Esophagus muscularis mucosa (tissue), 3 donors: ENCODE data around the gene ITPKA.

Experiments used
- POLR2AphosphoS5 ChIP-seq, 2 donors: sonication (generic); formaldehyde crosslinking; IDR thresholded peaks; one replicate each; pipeline ENCODE4 v1.6.1; 2017; ENCODE audit warnings: antibody characterized with exemption in 2 of 2
- TF ChIP-seq, protein P1 (sequence below), 3 experiments: fragments of 200-600 bp in 2 of 3; fragments of 450-650 bp in 1 of 3; sonication (generic) in 2 of 3; IDR thresholded peaks; one replicate each; pipeline ENCODE4 v1.5.1; 2017 to 2019; ENCODE audit warnings: antibody characterized with exemption in 3 of 3, mild to moderate bottlenecking in 2 of 3, moderate library complexity in 1 of 3

DNA sequence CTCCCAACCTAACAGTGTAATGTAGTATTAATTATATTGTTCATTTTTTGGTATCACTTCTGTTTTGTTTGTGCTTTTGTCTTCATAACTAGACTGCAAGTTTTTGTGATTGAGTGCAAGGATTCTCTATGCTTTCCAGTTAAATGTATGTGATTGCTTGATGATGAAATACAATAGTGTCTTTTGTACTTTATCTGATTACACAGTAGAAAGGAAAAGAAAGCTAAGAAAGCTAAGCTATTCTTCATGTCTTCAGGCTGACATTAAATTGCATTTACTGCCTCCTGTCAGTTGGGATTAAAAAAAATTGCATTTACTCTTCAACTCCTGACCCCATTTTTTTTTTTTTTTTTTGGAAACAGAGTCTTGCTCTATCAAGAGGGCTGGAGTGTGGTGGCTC is 48.3 kb upstream of the ITPKA start:
- TF ChIP-seq, protein P1, sequence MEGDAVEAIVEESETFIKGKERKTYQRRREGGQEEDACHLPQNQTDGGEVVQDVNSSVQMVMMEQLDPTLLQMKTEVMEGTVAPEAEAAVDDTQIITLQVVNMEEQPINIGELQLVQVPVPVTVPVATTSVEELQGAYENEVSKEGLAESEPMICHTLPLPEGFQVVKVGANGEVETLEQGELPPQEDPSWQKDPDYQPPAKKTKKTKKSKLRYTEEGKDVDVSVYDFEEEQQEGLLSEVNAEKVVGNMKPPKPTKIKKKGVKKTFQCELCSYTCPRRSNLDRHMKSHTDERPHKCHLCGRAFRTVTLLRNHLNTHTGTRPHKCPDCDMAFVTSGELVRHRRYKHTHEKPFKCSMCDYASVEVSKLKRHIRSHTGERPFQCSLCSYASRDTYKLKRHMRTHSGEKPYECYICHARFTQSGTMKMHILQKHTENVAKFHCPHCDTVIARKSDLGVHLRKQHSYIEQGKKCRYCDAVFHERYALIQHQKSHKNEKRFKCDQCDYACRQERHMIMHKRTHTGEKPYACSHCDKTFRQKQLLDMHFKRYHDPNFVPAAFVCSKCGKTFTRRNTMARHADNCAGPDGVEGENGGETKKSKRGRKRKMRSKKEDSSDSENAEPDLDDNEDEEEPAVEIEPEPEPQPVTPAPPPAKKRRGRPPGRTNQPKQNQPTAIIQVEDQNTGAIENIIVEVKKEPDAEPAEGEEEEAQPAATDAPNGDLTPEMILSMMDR (IDR thresholded peaks at IDR 0.05) = no peak
- TF ChIP-seq POLR2AphosphoS5 (IDR thresholded peaks at IDR 0.05) = no peak
